ENCODE results near the gene ZNF716. TPM values are rescaled to one million over a fixed set of nuclear protein-coding genes. Genes with fewer than 3 reads are reported as not detected.
"Not testable (repeated sequence)": the region's sequence is repeated elsewhere in the genome, so short reads cannot be mapped to it uniquely, and the experiment has no call there.

The ZNF716 gene
- total RNA-seq (2014; rRNA removed; shearing (Covaris generic); ENCODE audit: low replicate concordance): not detected in 2 replicates

DNA sequence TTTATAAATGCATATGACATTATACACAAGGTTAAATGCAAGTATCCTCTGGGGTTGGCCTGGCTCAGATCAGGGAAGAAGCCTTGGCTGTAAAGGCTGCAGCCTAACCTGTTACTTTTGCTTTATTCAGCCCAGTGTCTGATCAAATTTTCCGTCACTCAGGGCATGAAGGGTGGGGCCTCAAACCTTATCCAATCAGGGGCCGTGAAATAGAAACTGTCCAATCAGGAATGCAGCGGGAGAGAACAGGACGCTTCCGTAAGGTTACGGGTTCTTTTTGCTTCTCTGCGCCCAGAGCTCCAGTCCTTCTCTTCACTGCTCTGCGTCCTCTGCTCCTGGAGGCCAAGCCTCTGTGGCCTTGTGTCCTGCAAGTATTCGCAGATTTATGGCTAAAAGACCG, at the start of gene ZNF716:
ZNF716 (plus strand) TSS at position 274 of the 400 bp plus-strand sequence; CDS start at position 386, 112 bp downstream.
- in situ Hi-C loops (cut with HindIII; ENCODE audit: low pct_unique_long_range_greater_than_20kb, low sequenced_read_pairs): no loop called here
- no peak for DNase-seq (ENCODE audit: low read depth)

DNA sequence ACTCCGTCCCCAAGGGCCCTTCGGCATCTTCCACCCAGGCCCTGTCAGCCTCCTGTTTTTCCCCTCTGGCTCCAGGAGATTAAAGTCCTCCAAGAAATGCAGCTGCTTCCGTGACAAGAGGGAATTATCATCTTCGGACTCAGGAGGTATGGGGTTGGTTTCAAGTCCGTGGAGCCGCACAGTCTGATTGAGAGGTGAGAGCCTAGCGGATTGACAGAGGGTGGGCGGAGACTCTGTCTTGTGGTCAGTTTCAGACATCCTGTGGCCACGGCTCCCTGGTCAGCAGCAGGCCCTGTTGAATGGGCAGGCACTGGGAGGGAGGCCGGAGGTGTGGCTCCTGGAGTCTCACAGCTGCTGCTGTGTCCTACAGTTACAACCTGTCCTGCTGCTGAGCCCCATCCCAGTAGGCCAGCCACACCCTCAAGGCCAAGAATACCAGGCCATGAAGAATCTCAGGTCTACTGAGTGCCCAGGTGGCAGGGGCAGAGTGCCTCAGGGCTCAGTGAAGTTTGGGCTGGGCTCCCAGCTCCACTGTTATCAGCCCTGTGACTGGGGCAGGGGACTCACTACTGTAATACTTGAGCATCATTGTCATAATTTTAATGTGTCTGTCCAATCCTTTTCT, 49.3 kb upstream of the ZNF716 start:
- in situ Hi-C loops (cut with HindIII; ENCODE audit: low pct_unique_long_range_greater_than_20kb, low sequenced_read_pairs): no loop called here
- no peak for DNase-seq (ENCODE audit: low read depth)

DNA sequence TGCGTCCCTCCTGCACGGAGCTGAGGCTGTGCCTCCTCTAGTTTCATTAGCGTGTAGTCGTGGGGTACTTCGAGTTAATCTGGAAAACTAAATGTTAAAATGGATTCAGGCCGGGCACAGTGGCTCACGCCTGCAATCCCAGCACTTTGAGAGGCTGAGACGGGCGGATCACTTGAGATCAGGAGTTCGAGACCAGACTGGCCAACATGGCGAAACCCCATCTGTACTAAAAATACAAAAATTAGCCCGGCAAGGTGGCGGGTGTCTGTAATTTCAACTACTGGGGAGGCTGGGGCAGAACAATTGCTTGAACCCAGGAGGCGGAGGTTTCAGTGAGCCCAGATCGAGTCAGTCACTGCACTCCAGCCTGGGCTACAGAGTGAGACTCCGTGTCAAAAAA, 46.9 kb upstream of the ZNF716 start:
- DNase-seq (ENCODE audit: low read depth); in situ Hi-C loops (cut with HindIII; ENCODE audit: low pct_unique_long_range_greater_than_20kb, low sequenced_read_pairs): not testable (repeated sequence)

DNA sequence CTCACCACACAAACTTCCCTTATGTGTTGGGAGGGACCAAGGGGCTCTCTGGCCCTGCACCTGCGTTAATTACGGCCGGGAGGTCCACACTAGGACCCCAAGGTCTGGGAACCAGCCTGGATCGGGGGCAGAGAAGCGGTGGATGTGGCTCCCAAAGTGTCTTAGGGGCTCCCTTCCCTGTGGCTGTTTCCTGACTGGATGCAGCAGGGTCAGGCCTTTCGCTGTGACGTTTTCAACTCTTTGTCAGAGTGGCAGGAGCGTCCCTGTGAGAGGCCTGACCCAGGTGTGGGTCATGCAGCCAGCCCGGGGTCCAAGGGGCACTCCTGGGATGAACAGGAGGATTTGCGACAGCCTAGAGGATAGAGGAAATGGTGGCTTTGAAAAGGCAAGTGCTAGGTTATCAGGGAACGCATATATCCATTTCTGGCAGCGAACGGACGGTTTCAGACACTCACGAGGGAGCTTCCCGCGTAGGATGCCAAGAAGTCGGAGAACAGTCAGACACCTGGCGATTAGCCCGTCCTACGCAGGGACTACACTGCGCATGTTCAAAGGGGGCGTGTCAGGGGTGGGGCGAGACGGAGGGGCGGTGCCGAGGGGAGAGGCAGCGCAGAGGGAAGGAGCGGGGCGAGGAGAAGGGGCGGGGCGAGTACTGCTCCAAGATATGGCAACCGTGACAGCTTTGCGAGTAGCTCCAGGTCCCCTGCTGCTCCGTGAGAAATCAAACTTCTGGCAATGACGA, 46.2 kb upstream of the ZNF716 start:
- in situ Hi-C loops (cut with HindIII; ENCODE audit: low pct_unique_long_range_greater_than_20kb, low sequenced_read_pairs): no loop called here
- no peak for DNase-seq (ENCODE audit: low read depth)

DNA sequence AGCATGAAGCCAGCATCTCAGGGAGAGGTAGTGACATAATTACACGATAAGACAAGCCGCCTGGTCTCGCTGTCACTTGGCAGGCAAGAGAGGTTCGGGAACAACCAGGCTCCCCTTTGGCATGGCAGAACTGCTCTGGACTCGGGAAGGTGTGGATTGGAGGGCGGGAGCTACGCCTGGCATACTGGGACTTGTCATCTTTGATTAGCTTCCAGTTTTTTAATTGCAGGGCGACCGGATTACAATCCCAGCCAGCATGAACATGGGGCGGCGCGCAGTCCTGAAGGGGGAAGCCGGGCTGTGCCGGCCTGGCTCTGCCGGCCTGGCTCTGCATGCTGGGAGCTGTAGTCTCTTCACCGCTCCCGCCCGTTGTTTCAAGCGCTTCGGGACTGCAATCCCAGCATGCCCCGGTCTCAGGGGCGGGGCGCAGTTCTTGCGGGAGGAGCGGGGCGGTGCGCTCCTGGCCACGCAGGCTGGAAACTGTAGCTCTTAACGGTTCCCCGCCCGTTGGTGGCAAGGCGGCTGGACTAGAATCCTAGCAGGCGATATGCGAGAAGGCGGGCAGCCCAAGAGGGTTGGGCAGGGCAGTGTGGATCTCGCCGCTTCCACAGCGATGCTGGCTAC, 45.5 kb upstream of the ZNF716 start:
- in situ Hi-C loops (cut with HindIII; ENCODE audit: low pct_unique_long_range_greater_than_20kb, low sequenced_read_pairs): no loop called here
- no peak for DNase-seq (ENCODE audit: low read depth)

DNA sequence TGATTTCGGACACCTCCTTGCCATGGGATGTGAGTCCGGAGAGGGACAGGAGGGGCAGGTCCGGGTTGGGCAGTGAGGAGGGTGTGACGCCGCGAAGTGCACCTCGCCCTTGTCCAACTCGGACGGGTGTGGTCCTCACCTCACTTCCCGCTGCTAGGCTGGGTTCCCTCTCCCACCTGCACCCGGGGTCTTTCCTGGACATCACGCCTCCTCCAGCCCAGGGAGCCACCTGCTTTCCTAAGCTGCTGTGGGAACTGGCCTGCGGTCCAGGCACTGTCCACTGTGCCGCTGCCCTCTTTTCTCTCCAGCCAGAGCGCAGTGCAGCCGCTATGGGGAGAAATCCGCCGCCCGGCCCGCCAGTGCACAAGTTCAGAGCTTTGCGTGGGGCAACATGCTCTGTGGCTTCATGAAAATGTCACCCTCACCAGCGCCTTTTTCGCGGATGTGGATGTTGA, 45.0 kb upstream of the ZNF716 start:
- no peak for DNase-seq (ENCODE audit: low read depth)
- in situ Hi-C loops (cut with HindIII; ENCODE audit: low pct_unique_long_range_greater_than_20kb, low sequenced_read_pairs): no loop called here

DNA sequence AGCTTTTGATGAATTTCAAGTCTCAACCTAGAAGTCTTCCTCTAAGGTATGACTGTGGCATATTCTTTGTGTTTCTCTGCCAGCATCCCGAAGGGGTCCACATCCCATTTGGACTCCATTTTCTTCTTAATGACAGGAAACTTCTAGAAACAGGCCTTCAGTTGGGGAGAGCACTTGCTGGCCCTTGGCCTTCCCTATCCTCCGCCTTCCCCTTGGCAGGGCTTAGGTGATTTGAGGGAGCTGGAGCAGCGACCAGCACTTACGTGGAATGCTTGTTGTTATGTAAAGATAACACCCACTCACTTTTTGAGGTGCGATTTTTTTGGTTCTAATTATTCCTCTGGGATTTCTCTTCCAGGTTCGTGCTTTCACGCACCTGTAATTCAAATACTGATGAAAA, 42.9 kb upstream of the ZNF716 start:
- no peak for DNase-seq (ENCODE audit: low read depth)
- in situ Hi-C loops (cut with HindIII; ENCODE audit: low pct_unique_long_range_greater_than_20kb, low sequenced_read_pairs): no loop called here

DNA sequence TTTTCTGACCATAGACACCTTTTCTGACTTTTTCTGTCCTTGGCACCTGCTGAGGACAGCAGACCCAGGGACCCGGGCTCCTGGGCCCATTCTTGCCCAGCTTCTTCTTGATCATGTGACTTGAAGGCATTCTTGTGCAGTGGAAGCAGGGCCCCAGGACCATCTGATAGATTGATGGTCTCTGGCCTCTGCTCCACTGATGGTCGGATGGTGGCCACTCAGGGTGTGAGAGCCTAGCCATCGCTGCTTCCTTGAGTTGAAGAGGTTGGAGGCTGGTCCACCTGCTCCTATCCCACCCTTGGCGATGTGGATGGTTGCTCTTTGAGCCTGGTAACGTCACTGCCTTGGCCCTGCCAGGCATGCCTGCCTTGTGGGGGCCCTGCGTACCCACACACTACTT, 37.8 kb upstream of the ZNF716 start:
- in situ Hi-C loops (cut with HindIII; ENCODE audit: low pct_unique_long_range_greater_than_20kb, low sequenced_read_pairs): no loop called here
- DNase-seq (ENCODE audit: low read depth): no peak

DNA sequence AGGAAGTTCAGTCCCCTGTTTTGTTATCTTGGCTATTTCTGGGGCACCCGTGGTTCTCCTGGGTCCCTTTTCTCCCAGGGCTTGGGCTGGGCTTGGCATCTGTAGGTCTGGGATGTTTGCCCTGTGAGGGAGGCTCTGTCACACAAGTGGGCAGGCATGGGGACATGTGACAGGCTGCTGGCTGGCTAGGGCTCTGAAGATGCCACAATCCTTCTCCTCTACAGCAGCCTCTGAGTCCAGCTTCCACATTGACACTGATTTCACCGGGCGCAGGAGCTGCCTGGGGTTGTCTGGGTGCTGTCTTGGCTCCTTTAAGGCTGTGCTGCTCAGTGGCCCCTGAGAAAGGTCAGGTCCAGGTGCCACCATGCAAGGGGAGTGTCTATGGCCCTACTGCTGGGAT, 37.4 kb upstream of the ZNF716 start:
- in situ Hi-C loops (cut with HindIII; ENCODE audit: low pct_unique_long_range_greater_than_20kb, low sequenced_read_pairs): no loop called here
- DNase-seq (ENCODE audit: low read depth): no peak

DNA sequence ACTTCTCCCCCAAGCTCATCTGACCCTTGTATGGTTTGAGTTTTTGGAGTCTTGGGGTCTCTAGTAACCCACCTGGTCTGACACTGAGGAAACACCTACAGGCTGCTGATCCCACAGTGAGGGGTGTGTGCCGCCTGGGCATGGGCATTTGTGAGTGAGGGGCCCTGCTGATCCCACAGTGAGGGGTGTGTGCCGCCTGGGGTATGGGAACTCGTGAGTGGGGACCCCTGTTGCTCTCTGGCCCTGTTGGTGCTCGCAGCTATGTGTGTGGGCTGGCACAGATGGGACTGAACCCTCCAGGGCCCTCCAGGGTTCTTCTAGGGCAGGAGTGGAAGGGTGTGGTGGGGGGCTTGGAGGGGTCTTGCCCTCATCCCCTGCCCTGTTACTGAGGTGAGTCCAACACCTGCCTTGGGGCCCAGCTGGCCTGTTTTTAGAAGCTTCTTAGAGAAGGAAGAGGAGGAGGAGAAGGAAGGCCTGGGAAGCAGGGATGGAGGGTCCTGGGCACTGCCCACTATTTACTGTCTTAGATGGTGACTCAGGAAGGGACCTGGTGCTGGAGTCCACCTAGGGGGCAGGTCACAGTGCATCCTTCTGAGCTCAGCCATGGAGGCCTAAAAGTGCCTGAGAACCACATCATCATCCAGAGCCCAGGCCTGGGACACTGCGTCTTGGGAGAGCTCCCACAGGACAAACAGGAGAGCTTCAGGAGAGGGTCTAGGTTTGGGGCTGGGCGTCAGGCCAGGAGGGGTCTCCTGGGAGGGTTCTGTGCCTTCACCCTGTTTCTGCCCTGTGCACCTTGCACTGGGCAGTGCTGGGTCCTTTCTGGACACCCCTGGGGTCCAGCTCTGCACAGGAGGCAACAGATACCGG, 36.2 kb upstream of the ZNF716 start:
- no peak for DNase-seq (ENCODE audit: low read depth)
- in situ Hi-C loops (cut with HindIII; ENCODE audit: low pct_unique_long_range_greater_than_20kb, low sequenced_read_pairs): no loop called here

DNA sequence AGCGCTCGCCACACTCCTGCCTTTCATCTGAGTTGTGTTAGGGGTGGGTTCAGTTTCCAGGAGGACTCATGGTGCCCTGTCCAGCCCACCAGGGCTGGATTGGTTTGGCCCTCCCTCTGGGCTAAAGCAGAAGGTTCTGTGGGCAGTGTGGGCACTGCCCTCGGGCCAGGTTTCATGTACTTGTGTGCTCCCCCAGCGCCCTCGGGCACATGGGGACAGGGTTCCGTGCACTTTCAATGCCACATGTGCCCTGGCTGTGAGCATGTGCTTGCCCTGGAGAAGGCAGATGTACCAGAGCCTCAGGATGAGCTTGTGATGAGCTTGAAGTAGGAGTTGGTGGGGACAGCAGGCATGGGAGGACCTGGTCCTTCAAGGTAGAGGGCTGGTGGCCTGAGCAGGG, 35.6 kb upstream of the ZNF716 start:
- in situ Hi-C loops (cut with HindIII; ENCODE audit: low pct_unique_long_range_greater_than_20kb, low sequenced_read_pairs): no loop called here
- DNase-seq (ENCODE audit: low read depth): no peak

DNA sequence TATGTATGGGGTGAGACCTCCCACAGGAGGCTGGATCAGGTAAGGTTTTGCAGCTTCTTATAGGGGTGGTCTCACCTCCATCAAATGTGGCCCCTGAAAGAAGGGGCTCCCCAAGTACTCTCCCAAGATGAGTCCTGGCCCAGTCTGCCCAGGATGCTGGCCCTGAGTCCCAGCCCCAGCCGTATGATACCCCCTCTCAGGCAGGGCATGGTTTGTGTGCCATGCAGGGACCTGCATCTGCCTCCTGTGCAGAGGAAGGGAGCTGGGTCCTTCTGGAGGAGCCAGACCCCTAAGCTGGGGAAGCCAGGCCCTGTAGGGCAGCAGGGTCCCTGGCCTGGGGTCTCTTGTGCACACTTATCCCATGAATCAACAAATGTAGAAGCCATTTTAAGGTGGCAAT, 35.1 kb upstream of the ZNF716 start:
- in situ Hi-C loops (cut with HindIII; ENCODE audit: low pct_unique_long_range_greater_than_20kb, low sequenced_read_pairs): no loop called here
- DNase-seq (ENCODE audit: low read depth): no peak

DNA sequence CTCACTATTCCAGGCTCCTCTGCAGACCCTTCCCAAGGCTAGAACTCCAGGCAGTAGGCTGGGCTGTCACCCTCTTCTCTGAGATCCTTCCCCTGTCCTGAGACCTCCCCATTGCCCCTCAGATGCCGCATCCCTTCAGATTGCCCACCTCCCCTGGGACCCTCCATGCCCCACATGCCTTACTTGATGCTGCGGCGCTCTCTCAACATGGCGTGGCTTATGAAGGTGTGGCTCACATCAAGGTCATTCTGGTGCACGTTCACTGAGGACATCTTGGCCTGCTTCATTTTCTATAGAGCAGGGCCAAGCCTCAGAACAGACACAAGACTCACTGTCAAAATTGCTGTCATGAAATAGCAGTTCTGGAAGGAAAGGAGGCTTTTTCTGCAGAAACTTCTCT, 34.7 kb upstream of the ZNF716 start:
- no peak for DNase-seq (ENCODE audit: low read depth)
- in situ Hi-C loops (cut with HindIII; ENCODE audit: low pct_unique_long_range_greater_than_20kb, low sequenced_read_pairs): no loop called here

DNA sequence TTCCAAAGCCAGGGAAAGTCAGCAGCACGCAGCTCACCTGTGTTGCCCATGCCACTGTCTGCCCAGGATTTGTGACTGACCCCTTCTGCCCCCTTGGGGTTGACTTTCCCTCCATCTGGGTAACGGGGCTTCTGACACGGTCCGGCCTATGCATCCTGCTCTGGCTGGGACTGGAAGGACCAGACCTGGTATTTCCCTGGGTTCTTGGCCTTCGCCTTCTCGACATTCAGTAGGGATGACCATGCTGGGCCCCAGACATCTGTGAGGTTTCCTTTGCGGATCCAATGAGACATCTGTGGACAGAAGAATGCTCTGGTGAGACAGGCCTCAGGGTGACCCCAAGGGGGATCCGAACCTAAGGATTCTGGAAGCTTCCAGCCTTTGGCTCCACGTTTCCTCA, 34.2 kb upstream of the ZNF716 start:
- no peak for DNase-seq (ENCODE audit: low read depth)
- in situ Hi-C loops (cut with HindIII; ENCODE audit: low pct_unique_long_range_greater_than_20kb, low sequenced_read_pairs): no loop called here

DNA sequence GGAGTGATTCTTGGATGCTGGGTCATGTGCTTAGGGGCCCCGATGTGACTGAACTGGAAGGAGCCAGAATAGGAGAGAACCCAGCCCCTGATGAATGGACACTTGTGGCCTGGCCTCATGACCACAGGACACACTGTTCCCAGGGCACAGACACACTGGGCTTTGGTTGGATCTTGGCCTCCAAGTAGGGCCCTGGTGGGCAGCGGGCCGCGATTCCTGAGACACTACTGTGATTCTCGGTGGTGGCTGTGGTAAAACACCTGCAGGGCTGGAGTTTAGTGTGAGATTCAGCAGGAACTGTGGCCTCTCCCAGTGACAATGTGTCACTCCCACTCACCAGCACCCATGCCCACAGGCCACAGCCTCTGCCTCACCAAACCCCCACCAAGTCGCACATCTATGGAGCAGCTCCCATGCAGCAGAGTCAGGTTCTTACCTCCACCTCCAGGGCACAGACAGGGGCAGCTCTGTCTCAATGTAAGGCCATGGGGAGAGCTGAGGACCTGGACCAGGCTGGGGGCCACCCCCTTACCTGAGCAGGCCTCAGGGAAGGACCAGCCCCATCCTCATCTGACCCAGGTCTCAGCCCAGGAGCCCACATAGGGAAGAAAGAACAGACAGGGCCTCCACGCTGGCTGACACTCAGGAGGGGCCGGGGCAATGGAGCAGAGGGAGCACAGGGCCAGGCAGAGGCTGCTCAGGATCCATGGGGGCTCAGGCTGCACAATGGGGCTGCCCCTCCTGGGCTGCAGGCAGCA, 33.2 kb upstream of the ZNF716 start:
- in situ Hi-C loops (cut with HindIII; ENCODE audit: low pct_unique_long_range_greater_than_20kb, low sequenced_read_pairs): no loop called here
- DNase-seq (ENCODE audit: low read depth): no peak

DNA sequence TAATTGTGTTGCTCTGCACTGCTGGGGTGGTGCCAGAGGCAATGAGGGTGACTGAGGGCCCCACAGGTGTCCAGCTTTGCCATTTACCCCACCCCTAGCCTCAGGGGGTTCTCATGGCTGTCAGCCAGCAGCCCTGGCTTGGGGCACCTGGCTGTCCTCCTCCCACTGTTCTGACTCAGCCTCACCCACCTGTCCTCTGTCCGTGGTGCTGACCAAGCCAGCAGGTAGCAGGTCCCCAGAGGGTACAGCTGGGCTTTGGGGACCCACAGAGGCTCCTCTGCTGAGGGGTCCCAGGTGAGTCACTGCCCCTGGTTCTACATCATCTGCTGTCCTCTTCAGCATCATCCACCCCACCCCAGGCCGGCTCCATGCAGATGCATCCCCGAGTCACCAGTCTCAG, 32.2 kb upstream of the ZNF716 start:
- no peak for DNase-seq (ENCODE audit: low read depth)
- in situ Hi-C loops (cut with HindIII; ENCODE audit: low pct_unique_long_range_greater_than_20kb, low sequenced_read_pairs): no loop called here

DNA sequence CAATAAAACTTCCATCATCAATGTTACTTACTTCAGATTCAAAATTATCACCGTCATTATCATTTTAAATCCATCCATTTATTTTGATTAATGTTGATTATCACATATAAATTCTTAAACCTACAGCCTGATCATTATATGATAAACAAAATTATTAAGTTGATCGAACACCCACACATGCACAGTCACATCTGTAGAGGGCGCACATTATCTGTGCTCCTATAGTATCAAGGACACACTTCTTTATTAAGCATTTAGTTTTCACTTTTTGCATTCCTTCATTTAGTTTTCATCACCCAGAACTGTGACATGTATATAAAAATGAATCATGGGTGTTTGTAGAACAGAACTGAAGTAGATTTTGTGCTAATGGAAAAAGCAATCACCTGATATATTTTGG, 26.2 kb upstream of the ZNF716 start:
- no peak for DNase-seq (ENCODE audit: low read depth)
- in situ Hi-C loops (cut with HindIII; ENCODE audit: low pct_unique_long_range_greater_than_20kb, low sequenced_read_pairs): no loop called here

Data from Caki2 (cell line).